Heart left ventricle (tissue), 13 donors: ENCODE measurements around the gene NOTCH2.

Experiments used
- POLR2A ChIP-seq, 2 donors: fragments of 450-650 bp; IDR thresholded peaks; one replicate each; pipeline ENCODE4 v1.6.1; 2017; ENCODE audit warnings: antibody characterized with exemption in 2 of 2, mild to moderate bottlenecking in 2 of 2, moderate library complexity in 2 of 2
- TF ChIP-seq, protein P1 (sequence below), 12 donors: fragments of 200-600 bp; sonication (generic) in 4 of 12; IDR thresholded peaks; one replicate each; pipeline versions ENCODE4 v1.5.0 to v1.8.0; 2018 to 2022; ENCODE audit warnings: antibody characterized with exemption in 12 of 12, mild to moderate bottlenecking in 5 of 12
- donor health status: ischemic (EF 13 %, LVEDD 7.1; RV severe dilation, severe dysfunction).
- donor health status: DM: no; HTN: yes; CAD: no.
- donor health status: DM: no; HTN: no; CAD: no.
- donor health status: ischemic (EF 25% LVEDD 6.9; RV normal size, moderate dysfunction).
- donor health status: ischemic (EF 25% LVEDD 5.7; RV mildly dilated, moderate dysfunction).
- donor health status: ischemic (EF 35%, LVEDD 5.7; RV mildly dilated, moderate dysfunction).
- donor health status: nonischemic (EF 11% LVEDD 7.7; RV severe dilation, severe dysfunction).
- donor health status: DM: yes; HTN: yes; CAD: no.
- donor health status: PGD.
- donor health status: ischemic (EF 29% LVEDD 5.4; RV normal size, mild dysfunction).
- donor health status: nonischemic (EF 23%, LVEDD 6.1; RV moderate dilation, normal function).

GRCh38 chr1:119888476-119888875, 181.0 kb downstream of the NOTCH2 start:
- no peak for TF ChIP-seq POLR2A (IDR thresholded peaks at IDR 0.05)
- TF ChIP-seq, protein P1, sequence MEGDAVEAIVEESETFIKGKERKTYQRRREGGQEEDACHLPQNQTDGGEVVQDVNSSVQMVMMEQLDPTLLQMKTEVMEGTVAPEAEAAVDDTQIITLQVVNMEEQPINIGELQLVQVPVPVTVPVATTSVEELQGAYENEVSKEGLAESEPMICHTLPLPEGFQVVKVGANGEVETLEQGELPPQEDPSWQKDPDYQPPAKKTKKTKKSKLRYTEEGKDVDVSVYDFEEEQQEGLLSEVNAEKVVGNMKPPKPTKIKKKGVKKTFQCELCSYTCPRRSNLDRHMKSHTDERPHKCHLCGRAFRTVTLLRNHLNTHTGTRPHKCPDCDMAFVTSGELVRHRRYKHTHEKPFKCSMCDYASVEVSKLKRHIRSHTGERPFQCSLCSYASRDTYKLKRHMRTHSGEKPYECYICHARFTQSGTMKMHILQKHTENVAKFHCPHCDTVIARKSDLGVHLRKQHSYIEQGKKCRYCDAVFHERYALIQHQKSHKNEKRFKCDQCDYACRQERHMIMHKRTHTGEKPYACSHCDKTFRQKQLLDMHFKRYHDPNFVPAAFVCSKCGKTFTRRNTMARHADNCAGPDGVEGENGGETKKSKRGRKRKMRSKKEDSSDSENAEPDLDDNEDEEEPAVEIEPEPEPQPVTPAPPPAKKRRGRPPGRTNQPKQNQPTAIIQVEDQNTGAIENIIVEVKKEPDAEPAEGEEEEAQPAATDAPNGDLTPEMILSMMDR (IDR thresholded peaks at IDR 0.05) = no peak
